RWPE2 (cell line): ENCODE data around the gene AHDC1.
A peak's percentile ranks its signal among the peaks of the same experiment; 100 is the strongest.

Experiments
- ATAC-seq: fragments of 200-7000 bp; cut with Tn5 transposase; 3 replicates; pipeline ENCODE4 v1.9.1; 2021; ENCODE audit warnings: low read depth
- DNase-seq: peaks from one replicate; pipeline ENCODE4 v3.0.0-alpha.2; 2020; ENCODE audit warnings: low spot score
- H3K27ac ChIP-seq: fragments of 450-650 bp; 2 replicates; pipeline ENCODE4 v1.5.1; 2017; ENCODE audit warnings: mild to moderate bottlenecking; ENCODE audit not compliant: poor library complexity, severe bottlenecking
- H3K27me3 ChIP-seq: fragments of 250-450 bp; sonication (Bioruptor Pico); 2 replicates; pipeline ENCODE4 v1.5.1; 2021; ENCODE audit warnings: mild to moderate bottlenecking, moderate library complexity; ENCODE audit not compliant: insufficient read depth, poor library complexity, severe bottlenecking
- H3K36me3 ChIP-seq: fragments of 250-450 bp; sonication (Bioruptor Pico); 2 replicates; pipeline ENCODE4 v1.5.1; 2020; ENCODE audit warnings: low read depth, mild to moderate bottlenecking, moderate library complexity
- H3K4me1 ChIP-seq: fragments of 250-450 bp; sonication (Bioruptor Pico); 2 replicates; pipeline ENCODE4 v1.5.1; 2021; ENCODE audit warnings: mild to moderate bottlenecking, moderate library complexity; ENCODE audit not compliant: insufficient read depth, poor library complexity, severe bottlenecking
- H3K4me3 ChIP-seq: fragments of 250-450 bp; sonication (Bioruptor Pico); 2 replicates; pipeline ENCODE4 v1.5.1; 2021; ENCODE audit warnings: mild to moderate bottlenecking, moderate library complexity; ENCODE audit not compliant: severe bottlenecking
- H3K9me3 ChIP-seq: fragments of 250-450 bp; sonication (Bioruptor Pico); 2 replicates; pipeline ENCODE4 v1.5.1; 2021; ENCODE audit warnings: mild to moderate bottlenecking, moderate library complexity; ENCODE audit not compliant: severe bottlenecking
- TF ChIP-seq, protein P1 (sequence below): fragments of 450-650 bp; IDR thresholded peaks from one replicate; pipeline ENCODE4 v1.5.1; 2017; ENCODE audit warnings: mild to moderate bottlenecking, moderate library complexity; ENCODE audit not compliant: poor library complexity, severe bottlenecking

The AHDC1 gene

DNA sequence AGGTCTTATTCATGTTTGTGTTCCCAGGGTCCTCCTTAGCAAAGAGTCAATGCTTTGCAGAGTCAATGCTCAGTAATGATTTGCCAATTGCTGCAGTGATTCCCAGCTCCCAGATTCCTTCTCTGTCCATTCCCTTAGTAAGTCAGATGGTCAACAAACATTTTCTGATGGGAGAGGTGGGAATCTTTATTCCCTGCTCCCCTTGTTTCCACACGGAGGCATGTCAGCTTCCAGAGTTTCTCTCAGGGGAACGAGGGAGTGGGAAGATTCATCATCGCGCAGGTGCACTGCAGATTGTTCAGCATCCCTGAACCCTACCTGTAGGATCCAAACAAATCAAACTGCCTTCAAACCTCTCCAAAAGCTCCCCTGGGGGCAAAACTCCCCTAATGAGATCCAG, 7.5 kb upstream of the AHDC1 start:
- Histone ChIP-seq H3K36me3 (no peaks in the 10 kb centered on the region), H3K4me1 (peaks cover 3% of the 10 kb centered on the region), H3K27me3 (no peaks in the 10 kb centered on the region), H3K4me3 (no peak overlapping the region), H3K9me3 (no peaks in the 10 kb centered on the region), H3K27ac (no peak overlapping the region)
- ATAC-seq (no peak), DNase-seq (no peak)
- TF ChIP-seq, protein P1, sequence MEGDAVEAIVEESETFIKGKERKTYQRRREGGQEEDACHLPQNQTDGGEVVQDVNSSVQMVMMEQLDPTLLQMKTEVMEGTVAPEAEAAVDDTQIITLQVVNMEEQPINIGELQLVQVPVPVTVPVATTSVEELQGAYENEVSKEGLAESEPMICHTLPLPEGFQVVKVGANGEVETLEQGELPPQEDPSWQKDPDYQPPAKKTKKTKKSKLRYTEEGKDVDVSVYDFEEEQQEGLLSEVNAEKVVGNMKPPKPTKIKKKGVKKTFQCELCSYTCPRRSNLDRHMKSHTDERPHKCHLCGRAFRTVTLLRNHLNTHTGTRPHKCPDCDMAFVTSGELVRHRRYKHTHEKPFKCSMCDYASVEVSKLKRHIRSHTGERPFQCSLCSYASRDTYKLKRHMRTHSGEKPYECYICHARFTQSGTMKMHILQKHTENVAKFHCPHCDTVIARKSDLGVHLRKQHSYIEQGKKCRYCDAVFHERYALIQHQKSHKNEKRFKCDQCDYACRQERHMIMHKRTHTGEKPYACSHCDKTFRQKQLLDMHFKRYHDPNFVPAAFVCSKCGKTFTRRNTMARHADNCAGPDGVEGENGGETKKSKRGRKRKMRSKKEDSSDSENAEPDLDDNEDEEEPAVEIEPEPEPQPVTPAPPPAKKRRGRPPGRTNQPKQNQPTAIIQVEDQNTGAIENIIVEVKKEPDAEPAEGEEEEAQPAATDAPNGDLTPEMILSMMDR: no peak

DNA sequence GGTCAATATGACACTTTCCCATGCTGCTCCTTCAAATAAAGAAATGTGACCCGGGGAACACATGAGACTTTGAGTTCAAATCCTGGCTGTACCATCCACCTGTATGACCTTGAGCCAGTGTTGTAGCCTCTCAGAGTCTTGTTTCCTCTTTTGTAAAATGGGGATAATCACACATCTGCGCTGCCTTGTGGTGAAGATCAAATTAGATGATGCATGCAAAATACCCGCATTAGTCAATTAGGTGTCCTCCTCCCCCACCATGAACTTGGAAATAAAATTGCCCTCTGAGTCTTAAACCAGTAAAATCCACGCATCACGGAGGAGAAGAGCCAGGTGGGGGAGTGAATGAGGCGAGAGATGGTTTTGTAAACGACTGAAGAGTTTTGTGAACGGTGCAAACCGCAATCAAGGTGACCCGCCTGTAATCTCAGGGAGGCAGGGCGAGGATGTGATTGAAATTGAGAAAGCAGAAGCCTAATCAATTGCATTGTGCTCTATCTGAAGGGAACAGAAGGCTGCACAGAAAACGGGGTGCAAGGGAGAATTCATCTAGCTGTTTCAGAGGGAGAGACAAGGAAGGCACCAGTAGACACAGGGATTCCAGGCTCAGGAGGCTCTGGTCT, 5.8 kb upstream of the AHDC1 start:
- DNase-seq: no peak
- H3K9me3 ChIP-seq: no peaks in the 10 kb centered on the region
- TF ChIP-seq, protein P1: no peak
- no peak overlapping the region for H3K27ac ChIP-seq
- peaks cover 3% of the 10 kb centered on the region for H3K4me1 ChIP-seq
- no peak overlapping the region for H3K4me3 ChIP-seq
- ATAC-seq: no peak
- H3K36me3 ChIP-seq: no peaks in the 10 kb centered on the region
- H3K27me3 ChIP-seq: no peaks in the 10 kb centered on the region

DNA sequence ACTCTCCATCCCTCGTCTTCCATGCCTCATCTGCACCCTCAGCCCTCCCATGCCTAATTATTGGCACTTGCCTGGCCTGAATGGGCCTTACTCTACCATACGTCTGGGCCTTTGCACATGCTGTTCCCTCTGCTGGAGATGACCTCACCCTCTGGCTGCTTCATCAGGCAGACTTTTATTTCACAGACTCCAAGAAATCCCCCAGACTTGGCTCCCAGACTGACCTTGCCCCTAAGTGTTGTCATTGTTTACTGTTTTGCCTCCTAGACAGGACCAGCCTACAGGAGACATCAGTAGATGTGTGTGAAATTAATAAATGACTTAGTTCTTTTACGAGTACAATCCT, 5.2 kb upstream of the AHDC1 start:
- DNase-seq (no peak), ATAC-seq (no peak)
- Histone ChIP-seq H3K4me1 (peaks cover 3% of the 10 kb centered on the region), H3K27ac (no peak overlapping the region), H3K36me3 (no peaks in the 10 kb centered on the region), H3K9me3 (no peaks in the 10 kb centered on the region), H3K27me3 (no peaks in the 10 kb centered on the region), H3K4me3 (no peak overlapping the region)
- TF ChIP-seq, protein P1: no peak

DNA sequence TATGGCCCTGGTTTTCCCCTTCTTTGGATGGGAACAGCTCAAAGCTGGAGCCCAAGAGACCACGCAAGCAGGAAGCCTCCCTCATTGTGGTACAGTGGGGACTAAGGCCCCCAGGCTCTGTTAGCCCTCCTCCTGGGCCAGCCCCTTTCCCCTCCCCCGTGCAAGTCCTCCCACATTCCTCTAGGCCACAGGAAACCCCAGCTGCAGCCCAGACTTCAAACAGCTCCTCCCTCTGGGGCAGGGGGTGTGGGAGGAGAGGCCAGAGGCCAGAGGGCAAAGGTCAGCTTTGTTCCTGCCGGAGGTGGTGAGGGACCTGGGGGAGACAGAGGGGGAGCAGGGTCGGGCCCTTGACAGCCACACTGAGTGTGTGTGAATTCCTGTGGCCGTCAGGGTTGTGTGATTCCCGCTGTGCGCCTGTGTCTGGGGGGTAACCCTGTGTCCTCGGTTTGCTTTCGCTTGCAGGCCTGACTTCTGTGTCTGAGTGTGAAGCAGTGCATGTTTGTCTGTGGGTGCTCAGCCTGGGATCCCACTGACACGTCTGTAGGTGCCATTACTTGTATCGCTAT, 3.4 kb upstream of the AHDC1 start:
- no peaks in the 10 kb centered on the region for H3K27me3 ChIP-seq
- H3K4me1 ChIP-seq: peaks cover 3% of the 10 kb centered on the region
- H3K9me3 ChIP-seq: no peaks in the 10 kb centered on the region
- TF ChIP-seq, protein P1: no peak
- no peak overlapping the region for H3K27ac ChIP-seq
- H3K4me3 ChIP-seq: no peak overlapping the region
- H3K36me3 ChIP-seq: no peaks in the 10 kb centered on the region
- ATAC-seq: no peak
- no peak for DNase-seq

DNA sequence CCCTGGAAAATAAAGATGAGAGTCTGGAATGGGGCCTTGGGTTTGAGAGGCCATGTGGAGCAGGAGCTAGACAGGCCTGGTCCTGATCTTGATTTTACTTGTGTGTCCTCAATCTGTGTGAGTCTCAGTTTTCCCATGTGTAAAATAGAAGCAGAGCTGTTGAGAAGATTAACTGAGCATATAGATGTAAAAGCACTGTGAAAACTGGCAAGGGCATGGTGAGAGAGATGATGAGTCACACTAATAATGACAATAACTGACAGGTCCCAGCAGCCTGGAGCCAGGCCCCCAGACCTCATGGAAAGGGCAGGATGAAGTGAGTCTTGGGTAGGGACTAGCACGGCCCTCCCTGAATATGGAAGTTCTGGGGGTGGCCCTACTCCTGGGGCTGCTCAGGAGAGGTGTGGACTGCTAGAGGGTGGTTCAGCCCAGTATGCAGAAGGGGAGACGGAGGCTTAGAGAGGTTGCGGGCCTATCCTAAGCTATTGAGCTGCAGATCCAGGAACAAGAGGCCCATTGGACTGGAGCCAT, 2.8 kb upstream of the AHDC1 start:
- peaks cover 3% of the 10 kb centered on the region for H3K4me1 ChIP-seq

More for the DNA sequence above, 2.8 kb upstream of the AHDC1 start:
- H3K36me3 ChIP-seq: no peaks in the 10 kb centered on the region
- DNase-seq (no peak), ATAC-seq (no peak)
- H3K4me3 ChIP-seq: no peak overlapping the region
- TF ChIP-seq, protein P1: peak; percentile 68
- no peaks in the 10 kb centered on the region for H3K9me3 ChIP-seq
- H3K27me3 ChIP-seq: no peaks in the 10 kb centered on the region
- no peak overlapping the region for H3K27ac ChIP-seq
